IMR-90 (cell line): ENCODE results near the gene TMEM82. TPM values are rescaled to one million over a fixed set of nuclear protein-coding genes. Genes with fewer than 3 reads are reported as not detected.

ENCODE experiments used
- ATAC-seq: fragments of 200-7000 bp; cut with Tn5 transposase; 2 replicates; pipeline ENCODE4 v1.9.1; 2020; ENCODE audit warnings: low read depth, mild to moderate bottlenecking, moderate library complexity
- BruUV-seq: library from RNA; stranded (reverse); fragments of 400-500 nt; replicated peaks from 2 replicates; lab custom pipeline; 2021; lab: Mats Ljungman, UMichigan
- CTCF ChIA-PET: fragments of 300-600 bp; formaldehyde crosslinking; extraction: SDS; loops from one replicate; lab custom pipeline; 2021; ENCODE audit warnings: antibody characterized with exemption; lab: Yijun Ruan, JAX
- POLR2A ChIA-PET: fragments of 300-600 bp; sonication (Branson Sonifier 250); formaldehyde crosslinking; loops from one replicate; lab custom pipeline; 2022; ENCODE audit warnings: antibody characterized with exemption; ENCODE audit not compliant: unreplicated experiment; lab: Charles Lee
- DNase-seq: peaks from one replicate; pipeline ENCODE4 v3.0.0; 2013
- H2AFZ ChIP-seq: replicated peaks from 2 replicates; pipeline ENCODE3; 2013; ENCODE audit warnings: low read length, mild to moderate bottlenecking; ENCODE audit not compliant: poor library complexity
- H2AK5ac ChIP-seq: 2 replicates; pipeline ENCODE4 v1.6.1; 2013; ENCODE audit warnings: low read depth, low read length, inconsistent platforms
- H2AK9ac ChIP-seq: replicated peaks from 2 replicates; pipeline ENCODE3; 2013; ENCODE audit warnings: mild to moderate bottlenecking, low read depth, low read length, moderate library complexity; ENCODE audit not compliant: poor library complexity
- H2BK120ac ChIP-seq: 2 replicates; pipeline ENCODE4 v1.6.1; 2013; ENCODE audit warnings: low read depth, low read length, inconsistent platforms
- H2BK15ac ChIP-seq: 3 replicates; pipeline ENCODE4 v1.6.1; 2013; ENCODE audit warnings: low read depth, low read length, inconsistent platforms
- H2BK20ac ChIP-seq: 2 replicates; pipeline ENCODE4 v1.6.1; 2013; ENCODE audit warnings: low read depth, mild to moderate bottlenecking, inconsistent platforms, low read length, moderate library complexity
- H2BK5ac ChIP-seq: 2 replicates; pipeline ENCODE4 v1.6.1; 2013; ENCODE audit warnings: mild to moderate bottlenecking, low read depth, low read length, inconsistent platforms; ENCODE audit not compliant: poor library complexity, severe bottlenecking
- H3K14ac ChIP-seq: replicated peaks from 2 replicates; pipeline ENCODE4 v1.6.1; 2013; ENCODE audit warnings: low read depth, low read length, inconsistent platforms
- H3K18ac ChIP-seq: 2 replicates; pipeline ENCODE4 v1.6.1; 2013; ENCODE audit warnings: low read depth, low read length, control low read depth
- H3K23ac ChIP-seq: 2 replicates; pipeline ENCODE4 v1.6.1; 2013; ENCODE audit warnings: low read depth, low read length, inconsistent platforms
- H3K27ac ChIP-seq: 2 replicates; pipeline ENCODE4 v1.5.1; 2013; ENCODE audit warnings: mild to moderate bottlenecking, control low read depth, low read length; ENCODE audit not compliant: insufficient read depth
- H3K27me3 ChIP-seq: 2 replicates; pipeline ENCODE4 v1.6.1; 2013; ENCODE audit warnings: low read length; ENCODE audit not compliant: control insufficient read depth, insufficient read depth
- H3K36me3 ChIP-seq: 2 replicates; pipeline ENCODE4 v1.6.1; 2013; ENCODE audit warnings: low read length, mixed read lengths; ENCODE audit not compliant: control insufficient read depth, insufficient read depth
- H3K4ac ChIP-seq: 2 replicates; pipeline ENCODE4 v1.6.1; 2013; ENCODE audit warnings: low read depth, low read length, inconsistent platforms
- H3K4me1 ChIP-seq: 2 replicates; pipeline ENCODE4 v1.6.1; 2013; ENCODE audit warnings: low read length, mixed read lengths; ENCODE audit not compliant: control insufficient read depth, insufficient read depth
- H3K4me2 ChIP-seq: 2 replicates; pipeline ENCODE4 v1.6.1; 2013; ENCODE audit warnings: low read depth, mild to moderate bottlenecking, control low read depth, low read length, moderate library complexity
- H3K4me3 ChIP-seq: 2 replicates; pipeline ENCODE4 v1.5.1; 2013; ENCODE audit warnings: low read depth, mild to moderate bottlenecking, control low read depth, low read length, moderate library complexity; ENCODE audit not compliant: insufficient read depth
- H3K56ac ChIP-seq: 2 replicates; pipeline ENCODE4 v1.6.1; 2013; ENCODE audit warnings: low read length, inconsistent platforms; ENCODE audit not compliant: insufficient read depth; ENCODE audit errors: extremely low read depth
- H3K79me1 ChIP-seq, 2 experiments: 2 replicates each; pipeline ENCODE4 v1.6.1; 2013; ENCODE audit warnings: low read length in 2 of 2, inconsistent platforms in 1 of 2, low read depth in 1 of 2
- H3K9ac ChIP-seq: 2 replicates; pipeline ENCODE4 v1.6.1; 2013; ENCODE audit warnings: low read depth, low read length, control low read depth
- H3K9me1 ChIP-seq: 2 replicates; pipeline ENCODE4 v1.6.1; 2013; ENCODE audit warnings: low read length, inconsistent platforms; ENCODE audit not compliant: insufficient read depth
- H3K9me3 ChIP-seq: 2 replicates; pipeline ENCODE4 v1.6.1; 2013; ENCODE audit warnings: low read length; ENCODE audit not compliant: control insufficient read depth, insufficient read depth
- H4K20me1 ChIP-seq: 2 replicates; pipeline ENCODE4 v1.6.1; 2013; ENCODE audit warnings: low read length, inconsistent platforms; ENCODE audit not compliant: insufficient read depth
- H4K5ac ChIP-seq: 2 replicates; pipeline ENCODE4 v1.6.1; 2013; ENCODE audit warnings: mild to moderate bottlenecking, low read depth, low read length, control low read depth
- H4K8ac ChIP-seq, 2 experiments: 2 replicates each; pipeline ENCODE4 v1.6.1; 2013; ENCODE audit warnings: low read depth in 2 of 2, low read length in 2 of 2, control low read depth in 1 of 2, inconsistent platforms in 1 of 2
- H4K91ac ChIP-seq: 2 replicates; pipeline ENCODE4 v1.6.1; 2013; ENCODE audit warnings: low read depth, low read length, inconsistent platforms; ENCODE audit not compliant: insufficient read depth
- BHLHE40 ChIP-seq: fragments of 150-350 bp; IDR thresholded peaks from 2 replicates; pipeline ENCODE4 v1.6.1; 2016; ENCODE audit warnings: mild to moderate bottlenecking, low read depth, low read length
- CEBPB ChIP-seq: IDR thresholded peaks from 2 replicates; pipeline ENCODE4 v1.6.1; 2012; ENCODE audit warnings: low read depth, low read length, improper control_type of control experiment
- CHD1 ChIP-seq: IDR thresholded peaks from 2 replicates; pipeline ENCODE4 v1.6.1; 2012; ENCODE audit warnings: low read depth, low read length, improper control_type of control experiment
- CTCF ChIP-seq: conservative IDR thresholded peaks from 2 replicates; pipeline ENCODE4 v1.5.1; 2012; ENCODE audit warnings: mild to moderate bottlenecking, low read depth, low read length, improper control_type of control experiment
- ELK1 ChIP-seq: fragments of 150-350 bp; IDR thresholded peaks from 2 replicates; pipeline ENCODE4 v1.6.1; 2016; ENCODE audit warnings: low read depth, mild to moderate bottlenecking, low read length, moderate library complexity, borderline replicate concordance
- FOS ChIP-seq: fragments of 150-350 bp; IDR thresholded peaks from 2 replicates; pipeline ENCODE4 v1.6.1; 2016; ENCODE audit warnings: low read depth, low read length
- MAFK ChIP-seq: IDR thresholded peaks from 2 replicates; pipeline ENCODE4 v1.6.1; 2012; ENCODE audit warnings: low read depth, low read length, improper control_type of control experiment
- MAZ ChIP-seq: IDR thresholded peaks from 2 replicates; pipeline ENCODE4 v1.6.1; 2012; ENCODE audit warnings: low read depth, mild to moderate bottlenecking, low read length, improper control_type of control experiment, moderate library complexity, borderline replicate concordance
- MXI1 ChIP-seq: IDR thresholded peaks from 2 replicates; pipeline ENCODE4 v1.6.1; 2012; ENCODE audit warnings: low read depth, mild to moderate bottlenecking, low read length, moderate library complexity, borderline replicate concordance
- POLR2A ChIP-seq: IDR thresholded peaks from 2 replicates; pipeline ENCODE4 v1.6.1; 2012; ENCODE audit warnings: mild to moderate bottlenecking, low read depth, low read length
- RAD21 ChIP-seq: IDR thresholded peaks from 2 replicates; pipeline ENCODE4 v1.6.1; 2012; ENCODE audit warnings: low read length, improper control_type of control experiment
- RCOR1 ChIP-seq: IDR thresholded peaks from 2 replicates; pipeline ENCODE4 v1.6.1; 2012; ENCODE audit warnings: mild to moderate bottlenecking, low read length, improper control_type of control experiment; ENCODE audit not compliant: insufficient replicate concordance
- RFX5 ChIP-seq: IDR thresholded peaks from 2 replicates; pipeline ENCODE4 v1.8.0; 2012; ENCODE audit warnings: low read depth, mild to moderate bottlenecking, low read length, moderate library complexity
- USF2 ChIP-seq: fragments of 150-350 bp; IDR thresholded peaks from 2 replicates; pipeline ENCODE4 v1.6.1; 2017; ENCODE audit warnings: mild to moderate bottlenecking, antibody characterized with exemption, low read length, low read depth
- WGBS, 2 experiments: methylation state at CpG; one replicate each; pipeline versions ENCODE4 v1.1.5 to v1.1.7; 2013; ENCODE audit warnings: missing lambda C conversion rate in 2 of 2; ENCODE audit not compliant: insufficient read length in 1 of 2; ENCODE audit errors: extremely low coverage in 2 of 2; 5-methylcytosine and 5-hydroxymethylcytosine counted together
- dilution Hi-C: fragments of 300-500 bp; cut with HindIII; formaldehyde crosslinking; loops from one replicate; pipeline ENCODE4 v1.14.3; 2018; ENCODE audit warnings: low sequenced_read_pairs; ENCODE audit not compliant: unreplicated experiment
- in situ Hi-C: fragments of 300-500 bp; cut with MboI; formaldehyde crosslinking; loops from 3 replicates; pipeline ENCODE4 v1.14.3; 2019; ENCODE audit warnings: low sequenced_read_pairs, inconsistent platforms, mixed read lengths
- intact Hi-C: fragments of 100-400 bp; cut with micrococcal nuclease; formaldehyde crosslinking; loops from 2 replicates; pipeline ENCODE4 v1.10.0; 2022
- polyA plus RNA-seq, 3 experiments: library from polyadenylated mRNA; depleted of rRNA; stranded (reverse); fragments of >200 nt; gene quantifications; 2 replicates each; pipeline ENCODE4 v1.2.3, GENCODE V29; 2012; ENCODE audit warnings: low replicate concordance in 1 of 3
- total RNA-seq: library from RNA; depleted of rRNA; stranded (reverse); fragments of >200 nt; gene quantifications from 2 replicates; pipeline ENCODE4 v1.2.3, GENCODE V29; 2012

Gene TMEM82
- total and polyA plus RNA-seq, 2 of the 4 experiments (the other 2 are of a cell fraction): not detected

GRCh38 chr1:15704526-15705183, 37.6 kb upstream of the TMEM82 start:
- no peak overlapping the region; the same call in 1 of the 2 replicates for H2AK5ac ChIP-seq
- no peak overlapping the region; the same call in 1 of the 2 replicates for H4K5ac ChIP-seq
- no TSS peak for BruUV-seq
- peak overlapping the region; percentile 76; the same call in 1 of the 2 replicates for H3K27ac ChIP-seq
- in situ Hi-C loops (no loop called here), dilution Hi-C loops (no loop called here), intact Hi-C loops (loop anchor here (5.0 kb wide), 2 partner anchors 87 to 107 kb away; partner anchors contain the start of gene DDI2)
- H3K4ac ChIP-seq: no peak overlapping the region
- H2BK5ac ChIP-seq: no peak overlapping the region
- no peaks in the 10 kb centered on the region for H3K27me3 ChIP-seq
- H3K4me1 ChIP-seq: peaks cover 18% of the 10 kb centered on the region; the same call in 1 of the 2 replicates
- peaks cover 15% of the 10 kb centered on the region for H3K9me1 ChIP-seq
- peaks cover 52 to 81% of the 10 kb centered on the region in 2 experiments for H3K79me1 ChIP-seq
- H3K18ac ChIP-seq: no peak overlapping the region
- POLR2A ChIA-PET: no interaction called here
- TF ChIP-seq CEBPB (no peak), CHD1 (no peak), MAFK (no peak), POLR2A (no peak), USF2 (no peak), RFX5 (no peak), ELK1 (no peak), MAZ (no peak), FOS (no peak), RAD21 (no peak), MXI1 (no peak), RCOR1 (no peak), BHLHE40 (no peak), CTCF (no peak)
- peaks cover 4% of the 10 kb centered on the region; the same call in 1 of the 2 replicates for H3K36me3 ChIP-seq
- H2BK15ac ChIP-seq: no peak overlapping the region
- H3K9me3 ChIP-seq: no peaks in the 10 kb centered on the region
- no peak overlapping the region for H2AK9ac ChIP-seq
- CTCF ChIA-PET: no interaction called here
- H4K8ac ChIP-seq: no peak overlapping the region
- no peak overlapping the region for H3K4me3 ChIP-seq
- H2BK20ac ChIP-seq: no peak overlapping the region
- H2AFZ ChIP-seq: no peak overlapping the region
- 93% methylated on average over 10 of the region's 17 CpGs; no CpG with 5 or more reads in 1 of the 2 experiments for WGBS, 2 experiments
- no peak for ATAC-seq
- H4K91ac ChIP-seq: no peak overlapping the region
- no peak overlapping the region for H3K9ac ChIP-seq
- no peak overlapping the region for H3K23ac ChIP-seq
- peaks cover 37% of the 10 kb centered on the region for H4K20me1 ChIP-seq
- H3K14ac ChIP-seq: no peak overlapping the region
- no peak overlapping the region for H3K56ac ChIP-seq
- H3K4me2 ChIP-seq: no peak overlapping the region
- no peak overlapping the region for H2BK120ac ChIP-seq
- no peak for DNase-seq
